DMS79 (cell line): Measurements from ENCODE around the gene AHNAK.
"Not testable (repeated sequence)": the region's sequence is repeated elsewhere in the genome, so short reads cannot be mapped to it uniquely, and the experiment has no call there.

Source experiments
- DNase-seq: peaks from one replicate; lab custom pipeline; 2025; lab: John Stamatoyannopoulos, UW

Gene AHNAK

DNA sequence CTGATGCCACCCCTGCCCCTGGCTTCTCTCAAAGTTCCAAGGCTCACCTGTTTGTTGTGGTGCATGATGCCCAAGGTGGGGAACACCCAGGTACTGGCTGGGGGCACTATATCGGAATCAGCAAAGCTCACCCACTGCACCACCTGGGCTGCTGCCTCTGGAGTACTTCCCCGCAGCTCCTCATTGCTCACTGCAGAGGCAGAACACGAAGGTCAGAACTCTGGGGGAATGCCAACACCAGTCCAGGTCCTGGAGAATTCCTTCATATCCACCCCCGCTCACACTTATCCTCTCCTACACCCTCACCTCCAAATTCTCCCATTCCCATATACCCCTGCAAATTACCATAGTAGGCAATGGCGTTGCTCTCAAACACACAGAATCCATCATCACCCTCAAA, 24.9 kb upstream of the AHNAK start:
- DNase-seq: not testable (repeated sequence)

DNA sequence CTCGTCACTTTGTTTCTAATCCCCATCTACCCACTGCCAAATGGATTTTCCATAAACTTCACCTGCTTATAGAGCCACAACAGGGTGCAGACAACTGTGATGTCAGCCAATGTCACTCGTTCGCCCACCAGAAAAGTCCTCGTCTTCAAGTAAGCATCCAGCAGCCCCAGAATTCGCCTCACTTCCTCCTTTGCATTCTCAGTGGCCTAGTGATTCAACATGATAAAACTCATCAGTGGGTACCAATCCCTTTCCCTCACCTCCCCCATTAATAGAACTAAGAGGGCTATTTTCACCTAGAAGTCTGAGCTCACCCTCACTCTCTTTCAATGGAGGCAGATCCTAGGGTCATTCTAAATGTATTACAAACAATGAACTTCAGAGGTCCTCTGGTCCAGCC, 24.3 kb upstream of the AHNAK start:
- not testable (repeated sequence) for DNase-seq

DNA sequence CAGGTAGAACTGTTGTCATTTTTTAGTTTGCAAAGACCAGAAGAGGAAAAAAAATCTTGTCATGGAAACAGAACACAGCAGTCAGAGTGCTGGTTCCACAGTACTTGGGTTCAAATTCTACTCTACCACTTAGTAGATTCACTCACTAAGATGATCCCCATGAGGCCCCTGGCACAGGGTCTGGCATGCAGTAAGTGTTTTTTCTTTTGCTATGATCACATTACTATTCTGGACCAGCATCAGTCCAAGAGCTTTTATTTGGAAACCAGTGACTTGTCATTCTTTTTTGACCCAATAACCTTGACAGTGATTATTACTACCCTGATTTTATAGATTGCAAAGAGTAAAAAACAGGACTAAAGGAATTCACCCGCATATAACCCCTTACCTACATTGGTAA, 23.0 kb upstream of the AHNAK start:
- no peak for DNase-seq

DNA sequence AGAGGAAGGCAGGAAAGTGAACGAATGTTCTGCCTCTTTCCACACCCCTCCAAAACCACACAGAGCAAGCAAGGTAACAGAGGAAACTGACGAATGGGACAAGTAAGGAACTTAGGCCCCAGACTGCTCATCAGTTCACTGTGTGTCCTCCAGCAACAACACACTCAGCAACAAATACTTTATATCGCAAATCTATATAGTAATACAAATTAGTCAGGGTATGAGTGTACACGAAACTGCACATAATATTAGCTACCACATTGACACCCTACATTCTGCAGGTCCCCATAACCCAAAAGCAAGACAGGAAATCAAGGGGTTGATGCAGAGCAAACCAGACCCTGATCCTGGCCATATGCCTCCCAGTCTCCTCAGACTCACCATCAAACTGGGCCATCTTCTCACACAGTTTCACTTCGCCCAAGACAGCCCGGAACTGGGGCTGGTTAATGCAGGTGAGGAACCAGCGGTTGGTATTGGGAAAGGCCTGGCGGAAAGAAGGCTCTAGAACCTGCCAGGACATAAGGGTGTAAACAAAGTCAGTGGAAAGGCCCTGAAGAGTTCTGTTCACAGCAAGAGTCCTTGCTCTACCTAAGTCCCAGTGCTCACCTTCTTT, 20.5 kb upstream of the AHNAK start:
- DNase-seq: no peak

DNA sequence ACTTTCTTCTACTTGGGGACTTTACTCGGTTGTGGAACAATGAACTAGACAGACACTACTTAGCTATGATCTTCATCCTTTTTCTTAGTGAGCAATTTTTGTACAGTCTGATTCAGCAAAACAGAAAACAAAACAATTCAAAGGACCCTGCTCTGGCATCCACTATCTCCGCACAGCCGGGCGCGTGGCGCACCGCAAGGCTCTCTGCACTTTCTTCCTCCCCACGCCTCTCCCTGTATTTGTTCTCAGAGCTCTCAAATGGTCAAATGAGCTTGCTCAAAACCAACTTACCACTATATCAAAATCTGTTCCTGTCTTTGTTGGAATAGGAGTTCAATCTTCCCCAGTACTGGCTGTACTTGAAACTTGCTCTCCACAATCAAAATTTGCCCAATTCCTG, 19.6 kb upstream of the AHNAK start:
- DNase-seq: no peak

DNA sequence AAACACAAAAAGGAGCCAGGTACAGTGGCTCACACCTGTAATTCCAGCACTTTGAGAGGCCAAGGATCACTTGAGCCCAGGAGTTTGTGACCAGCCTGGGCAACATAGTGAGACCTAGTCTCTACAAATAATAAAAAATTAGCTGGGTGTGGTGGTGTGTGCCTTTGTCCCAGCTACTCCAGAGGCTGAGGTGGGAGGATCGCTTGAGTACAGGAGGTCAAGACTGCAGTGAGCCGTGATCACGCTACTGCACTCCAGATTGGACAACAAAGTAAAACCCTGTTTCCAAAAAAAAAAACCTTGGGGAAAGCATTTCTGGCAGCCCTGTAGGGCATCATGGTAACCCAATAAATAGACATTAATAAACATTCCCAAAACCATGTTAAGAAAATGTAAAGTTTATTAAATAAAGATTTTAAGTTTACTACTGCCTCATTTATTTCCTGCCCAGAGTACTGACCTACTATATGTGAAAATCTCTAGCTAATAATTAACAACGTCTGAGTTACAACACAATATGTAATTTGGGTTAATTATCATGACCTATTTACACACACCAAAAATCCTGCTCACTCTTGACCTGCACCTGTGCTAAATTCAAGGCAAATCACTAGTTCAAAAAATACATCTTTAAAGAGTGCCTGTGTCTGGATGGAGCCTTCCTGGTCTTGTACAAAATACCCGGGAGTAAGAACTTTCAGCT, 18.6 kb upstream of the AHNAK start:
- DNase-seq: no peak

DNA sequence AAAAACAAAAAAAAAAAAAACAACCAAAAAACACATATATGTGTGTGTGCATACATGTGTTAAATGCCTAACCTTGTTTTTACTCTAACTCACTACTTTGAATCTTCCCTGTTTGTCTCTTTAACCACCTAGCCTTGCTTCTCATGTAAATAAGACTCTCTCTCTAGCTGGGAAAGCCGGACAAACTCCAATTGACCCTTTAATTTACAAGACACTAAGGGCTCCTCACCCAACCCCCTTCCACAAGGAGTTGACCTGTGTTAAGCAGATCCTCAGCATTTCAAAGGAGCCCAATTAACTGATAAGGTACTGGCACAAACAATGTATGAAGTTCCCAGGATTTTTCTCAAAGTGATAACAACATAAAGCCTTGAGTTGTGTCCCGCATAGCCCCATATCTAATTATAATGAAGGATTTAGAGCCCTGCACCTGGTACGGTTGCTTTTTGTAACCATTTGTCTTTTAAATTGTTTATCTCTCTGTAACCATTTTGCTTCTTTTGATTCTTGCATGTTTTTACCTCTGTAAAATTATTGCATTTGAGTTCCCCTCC, 15.1 kb upstream of the AHNAK start:
- DNase-seq: not testable (repeated sequence)

DNA sequence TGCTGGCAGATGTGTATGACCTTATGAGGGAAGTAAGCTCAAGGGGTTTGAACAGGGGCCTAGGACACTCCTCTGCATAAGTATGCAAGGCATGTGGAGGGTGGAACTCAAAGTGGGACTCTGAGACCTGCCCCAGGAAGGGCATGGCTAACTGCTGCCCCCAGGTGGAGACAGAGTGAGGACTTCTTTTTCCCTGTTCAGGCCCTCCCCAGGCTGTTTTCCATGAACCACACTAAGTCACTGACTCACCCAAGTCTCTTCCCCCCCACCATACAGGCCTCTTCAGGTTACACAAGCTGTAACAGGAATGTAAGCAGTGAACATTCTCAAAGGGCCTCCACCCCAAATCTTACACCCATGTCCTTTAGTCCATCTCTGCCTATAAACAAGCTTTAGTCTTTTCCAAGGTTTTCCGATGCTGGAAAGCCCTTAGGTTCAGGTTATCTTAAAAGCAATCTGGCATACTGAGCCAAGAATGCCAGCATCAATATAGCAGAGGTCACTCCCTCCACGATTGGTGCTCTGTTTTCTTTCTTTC, 14.0 kb upstream of the AHNAK start:
- peak; percentile 39 for DNase-seq

DNA sequence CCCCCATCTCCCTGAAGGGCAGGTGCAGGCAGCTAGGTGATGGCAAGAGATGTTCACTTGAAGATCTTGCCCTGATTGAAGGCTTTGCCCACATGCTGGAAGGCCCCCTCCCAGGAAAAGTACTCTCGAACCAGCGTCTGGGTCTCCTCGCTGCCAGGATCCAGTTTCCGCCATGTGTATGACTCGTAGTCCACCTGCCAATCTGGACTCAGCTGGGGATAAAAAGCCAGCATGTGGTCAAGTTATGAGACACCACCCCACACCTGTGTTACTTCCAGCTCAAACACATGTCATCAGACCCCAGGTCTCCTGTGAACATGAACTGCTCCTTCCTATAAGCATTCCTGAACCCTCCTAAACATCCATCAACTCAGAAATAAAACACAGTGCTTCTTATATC, 13.0 kb upstream of the AHNAK start:
- DNase-seq: not testable (repeated sequence)

DNA sequence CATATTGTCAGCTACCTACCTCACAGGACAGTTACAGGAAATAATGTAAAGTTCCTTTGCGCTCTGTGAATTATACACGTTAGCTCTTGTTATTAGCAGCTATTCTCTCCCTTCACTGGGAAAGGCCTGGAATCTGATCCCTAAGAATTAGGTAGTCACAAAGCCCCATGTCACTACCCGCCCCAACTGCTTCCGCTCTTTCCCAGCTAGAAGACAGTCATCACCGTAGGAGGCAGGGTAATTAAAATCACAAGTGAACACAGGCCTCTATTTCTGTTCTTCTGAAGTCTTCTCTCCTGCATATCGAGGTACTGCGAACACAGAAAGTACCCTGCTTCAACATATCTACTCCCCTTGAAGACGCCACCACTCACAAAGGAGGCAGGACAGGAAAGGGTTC, 12.6 kb upstream of the AHNAK start:
- DNase-seq: no peak

DNA sequence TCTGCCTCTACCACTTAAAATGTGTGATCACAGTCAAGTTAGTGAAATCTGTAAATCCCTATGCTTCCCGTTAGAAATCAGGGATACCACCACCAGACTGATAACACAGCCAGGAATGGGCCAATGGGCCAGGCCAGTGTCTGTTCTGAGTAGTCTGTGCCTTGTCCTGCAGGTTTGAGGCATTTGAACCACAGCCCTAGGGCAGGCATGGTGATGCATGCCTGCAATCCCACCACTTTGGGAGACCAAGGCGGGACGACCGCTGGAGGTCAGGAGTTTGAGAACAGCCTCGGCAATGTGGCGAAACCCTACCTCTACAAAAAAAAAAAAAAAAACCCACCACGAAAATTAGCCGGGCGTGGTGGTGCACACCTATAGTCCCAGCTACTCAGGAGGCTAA, 12.1 kb upstream of the AHNAK start:
- DNase-seq: no peak

DNA sequence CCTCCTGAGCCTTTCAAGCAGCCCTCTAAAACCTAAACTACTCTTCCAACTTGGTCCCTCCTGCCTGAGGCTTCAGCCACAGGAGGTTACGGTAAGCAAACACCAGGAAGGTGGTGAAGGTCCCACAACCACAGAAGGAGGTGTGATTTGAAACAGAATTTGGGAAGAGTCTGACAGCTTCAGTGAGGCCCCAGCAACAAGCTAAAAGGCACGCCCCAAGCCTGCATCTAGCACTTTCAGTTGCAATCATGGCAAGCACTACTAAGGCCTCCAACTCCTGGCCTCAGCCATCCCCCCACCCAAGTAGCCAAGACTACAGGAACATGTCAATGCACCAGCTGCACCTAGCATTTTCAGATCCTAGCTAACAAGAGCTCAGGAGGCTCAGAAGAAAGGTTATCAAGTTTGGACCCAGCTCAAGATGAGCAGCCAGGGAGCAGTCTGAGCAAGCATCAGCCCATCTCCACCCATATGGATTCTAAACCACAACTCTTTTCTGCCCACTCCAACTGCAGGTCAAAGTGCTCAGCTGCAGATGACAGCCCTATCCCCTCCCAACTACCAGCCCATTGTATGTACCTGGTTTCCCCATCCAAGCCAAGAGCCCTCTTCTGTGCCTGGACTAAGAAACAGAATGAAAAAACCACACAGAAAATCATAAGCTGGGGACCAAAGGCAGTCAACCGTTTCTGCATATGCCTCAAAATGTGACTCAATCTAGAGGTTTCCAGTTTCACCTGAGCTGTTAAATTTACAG, 10.4 kb upstream of the AHNAK start:
- DNase-seq: no peak

DNA sequence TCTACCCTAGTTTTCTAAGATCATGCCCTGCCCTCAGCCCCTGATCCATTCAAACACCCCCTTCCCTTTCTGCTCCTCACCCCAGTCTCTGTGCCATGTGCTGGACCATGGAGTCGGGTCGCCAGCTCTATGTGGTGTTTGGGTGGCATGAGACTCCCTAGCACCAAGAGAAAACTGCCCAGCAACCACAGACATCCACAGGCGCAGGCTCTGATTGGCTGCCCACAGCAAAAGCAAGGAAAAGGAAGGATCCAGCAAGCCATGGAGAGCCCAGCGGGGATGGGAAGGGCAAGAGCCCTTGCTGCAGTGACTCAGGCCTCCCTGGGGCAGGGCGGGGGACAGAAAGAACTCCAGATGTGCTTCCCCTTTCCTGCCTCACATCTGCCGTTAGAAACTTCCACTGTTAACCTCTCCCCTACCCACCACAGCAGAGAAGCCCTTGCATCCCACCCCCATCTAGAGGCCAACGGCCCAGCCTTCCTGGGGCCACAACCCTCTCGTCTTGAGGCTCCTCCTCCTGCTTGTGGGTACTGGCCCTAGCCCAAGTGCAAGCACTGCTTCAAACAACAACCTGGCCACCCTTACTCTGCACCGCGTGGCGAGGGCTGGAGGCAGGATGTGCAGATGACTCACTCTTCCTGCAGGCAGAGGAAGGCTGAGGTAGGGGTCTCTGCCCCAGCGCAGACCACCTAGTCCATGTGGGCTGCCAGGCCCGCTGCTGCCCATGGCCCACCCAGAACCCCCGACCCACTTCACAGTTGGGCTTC, 9.7 kb upstream of the AHNAK start:
- peak; percentile 19 for DNase-seq

DNA sequence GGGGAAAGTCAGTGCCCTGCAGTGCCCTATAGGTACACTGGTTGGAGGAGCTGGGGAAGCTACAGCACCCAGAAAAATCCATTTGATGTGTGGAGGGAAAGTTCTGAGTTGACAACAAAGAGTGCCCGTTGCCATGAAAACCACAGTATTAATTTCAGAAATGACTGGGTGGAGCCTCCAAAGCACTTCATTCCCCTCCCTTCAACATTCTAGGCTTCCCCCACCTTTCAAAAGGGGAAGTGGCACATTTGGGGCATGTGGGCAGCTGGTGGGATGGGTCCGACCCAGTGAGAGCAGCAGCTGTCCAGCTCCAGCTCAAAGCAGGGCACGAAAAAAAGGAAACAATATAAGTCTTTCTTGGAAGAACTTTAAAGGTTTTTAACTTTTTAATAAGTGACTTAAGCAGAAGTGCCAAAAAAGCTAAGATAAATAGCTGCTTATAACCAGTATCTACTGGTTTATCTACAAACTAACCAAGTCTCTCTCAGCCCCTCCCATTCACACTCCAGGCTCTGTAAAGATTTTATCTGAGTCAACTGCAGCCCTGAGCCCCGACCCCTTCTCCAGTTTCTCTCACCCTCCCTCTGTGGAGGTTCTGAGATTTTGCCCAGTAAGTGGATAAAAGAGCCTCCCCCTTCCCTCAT, 9.0 kb upstream of the AHNAK start:
- DNase-seq: no peak

DNA sequence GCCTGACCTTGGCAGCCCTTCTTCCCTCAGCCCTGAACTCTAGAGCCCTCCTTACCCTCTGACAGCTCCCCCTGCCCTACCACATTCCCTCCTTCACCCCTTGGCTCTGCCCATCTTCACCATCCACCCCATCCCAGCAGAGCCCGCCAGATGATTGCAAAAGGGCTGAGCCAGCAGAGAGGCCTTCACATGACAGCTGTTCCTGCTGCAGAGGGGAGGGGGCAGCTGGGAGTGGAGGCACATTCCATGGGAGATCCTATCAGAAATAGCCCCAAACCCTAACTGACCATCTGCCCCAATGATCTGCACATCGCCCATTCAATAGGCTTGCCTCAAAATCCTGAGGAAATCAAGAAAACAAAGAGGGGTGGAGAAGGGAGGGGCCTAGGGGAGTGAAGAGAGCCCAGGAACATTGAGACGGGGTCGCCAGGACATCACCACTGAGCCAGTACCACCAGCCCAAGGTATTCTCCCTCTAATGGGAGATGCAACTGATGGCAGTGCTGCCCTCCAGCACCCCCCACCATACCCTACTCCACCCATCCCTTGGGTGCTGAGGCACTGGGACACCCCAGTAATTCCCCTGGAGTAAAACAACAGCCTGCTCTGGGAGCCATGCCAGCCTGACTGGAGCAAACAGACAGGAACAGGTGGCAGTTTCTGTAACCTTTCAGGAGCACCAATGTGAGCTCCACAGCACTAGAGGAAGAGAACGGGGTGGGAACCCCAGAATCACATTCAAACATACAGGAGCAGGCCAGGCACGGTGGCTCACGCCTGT, 8.0 kb upstream of the AHNAK start:
- DNase-seq: no peak

DNA sequence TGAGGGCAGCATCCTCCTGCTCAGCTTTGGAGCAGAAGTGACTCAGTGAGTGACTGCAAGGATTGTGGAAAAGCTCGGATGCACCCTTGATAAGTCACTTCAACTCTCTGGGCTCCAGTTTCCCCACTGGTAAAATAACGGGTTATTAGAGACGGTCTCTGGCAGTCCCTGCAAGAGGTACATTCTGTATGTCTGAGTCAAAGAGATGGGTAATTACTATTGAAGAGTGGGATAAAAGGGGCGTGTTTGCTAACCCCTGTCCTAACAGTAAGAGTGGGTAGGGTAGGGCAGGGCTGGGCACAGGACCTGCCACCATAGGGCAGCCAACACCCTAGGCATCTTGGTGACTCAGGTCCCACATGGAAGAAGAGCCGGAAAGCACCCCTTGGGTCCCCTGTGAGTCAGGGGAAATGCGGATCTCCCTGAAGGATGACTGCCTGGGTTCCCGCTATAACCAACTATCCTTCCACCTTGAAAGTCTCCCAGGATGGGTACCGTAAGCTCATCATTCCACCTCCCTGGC, 7.3 kb upstream of the AHNAK start:
- DNase-seq: no peak

DNA sequence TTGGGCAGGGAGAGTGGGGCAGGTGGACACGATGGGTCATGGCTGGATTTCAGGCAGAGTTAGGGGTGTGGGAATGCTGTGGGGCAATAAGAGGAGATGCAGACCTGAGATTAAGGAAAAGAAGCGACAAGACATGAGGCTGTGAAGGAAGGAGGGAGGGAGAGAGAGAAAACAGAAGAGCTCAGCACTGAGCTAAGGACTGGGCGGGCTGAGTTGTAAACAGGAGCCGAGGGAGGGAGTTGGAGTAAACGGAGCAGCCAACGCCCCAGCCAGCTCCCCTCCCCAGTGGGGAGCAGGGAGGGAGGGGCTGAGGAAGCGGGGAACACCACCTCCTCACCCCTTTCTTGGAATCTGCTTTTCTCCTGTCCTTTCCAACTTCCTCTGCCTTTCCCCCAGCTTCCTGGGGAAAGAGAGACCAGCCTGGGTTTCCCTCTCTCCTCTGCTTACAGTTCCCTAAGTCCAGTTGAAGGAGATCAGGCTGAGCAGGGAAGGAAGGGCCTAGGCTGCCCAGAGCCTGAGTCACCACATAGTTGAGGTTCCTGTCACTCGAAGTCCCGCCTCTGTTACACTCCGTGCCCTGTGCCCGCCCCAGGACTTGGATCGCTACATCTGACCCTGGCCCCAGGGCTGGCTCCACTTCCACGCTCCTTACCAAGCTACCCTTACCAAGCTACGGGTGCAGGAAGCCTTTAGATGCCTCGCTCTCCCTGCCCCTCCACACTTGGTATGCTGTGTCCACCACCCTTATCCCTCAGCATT, 6.7 kb upstream of the AHNAK start:
- no peak for DNase-seq

DNA sequence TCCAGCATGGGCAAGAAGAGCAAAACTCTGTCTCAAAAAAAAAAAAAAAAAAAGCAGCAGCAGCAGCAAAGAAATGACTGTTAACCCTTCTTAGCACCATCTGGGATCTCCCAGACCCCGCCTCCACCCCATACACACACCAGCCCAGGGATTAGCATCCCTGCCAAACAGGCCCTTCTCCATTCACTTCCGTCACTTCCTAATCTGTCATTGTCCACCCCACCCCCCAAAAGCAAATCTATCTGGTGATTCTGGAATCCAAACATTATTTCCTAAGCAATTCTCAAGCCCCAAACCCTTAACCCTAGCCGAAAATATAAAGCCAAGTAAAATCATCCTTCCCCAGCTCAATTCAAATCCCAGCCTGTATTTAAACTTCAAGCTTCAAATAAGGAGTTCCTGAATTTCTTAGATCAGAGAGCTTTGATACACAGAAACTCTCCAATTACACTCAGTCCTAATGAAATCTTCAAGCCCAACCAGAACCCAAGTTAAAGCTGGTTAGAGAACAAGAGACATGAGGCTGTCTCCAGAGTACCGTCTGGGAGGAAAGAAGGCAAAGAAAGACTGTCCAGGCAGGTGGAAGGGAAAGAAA, 6.0 kb upstream of the AHNAK start:
- DNase-seq: no peak

DNA sequence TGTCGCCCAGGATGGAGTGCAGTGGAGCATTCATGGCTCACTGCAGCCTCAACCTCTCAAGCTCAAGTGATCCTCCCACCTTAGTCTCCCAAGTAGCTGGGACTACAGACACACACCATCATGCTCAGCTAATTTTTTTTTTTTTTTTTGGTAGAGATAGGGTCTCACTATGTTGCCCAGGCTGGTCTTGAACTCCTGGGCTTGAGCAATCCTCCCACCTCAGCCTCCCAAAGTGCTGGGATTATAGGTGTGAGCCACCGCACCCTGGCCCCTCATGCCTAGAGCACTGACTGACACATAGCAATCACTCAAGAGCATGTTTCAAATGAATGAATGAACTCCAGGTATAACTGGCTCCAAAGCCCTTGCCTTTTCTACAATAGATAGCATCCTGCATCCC, 3.9 kb upstream of the AHNAK start:
- DNase-seq: not testable (repeated sequence)
